Prostate gland (tissue), 2 donors: ENCODE measurements around the gene FBXO9. TPM values are rescaled to one million over a fixed set of nuclear protein-coding genes. Genes with fewer than 3 reads are reported as not detected.

ENCODE experiments used
- DNase-seq: peaks from one replicate; pipeline ENCODE4 v3.0.0-alpha.2; 2019; ENCODE audit warnings: low spot score
- H3K27ac ChIP-seq, 2 donors: fragments of 200-600 bp; sonication (generic); 2 replicates each; pipeline ENCODE4 v1.5.1; 2017 to 2019
- H3K27me3 ChIP-seq: fragments of 200-600 bp; sonication (generic); replicated peaks from 2 replicates; pipeline ENCODE4 v1.5.1; 2019; ENCODE audit not compliant: insufficient read depth
- H3K36me3 ChIP-seq, 2 donors: fragments of 200-600 bp; sonication (generic); 1 replicate in 1 of 2; 2 replicates in 1 of 2; pipeline versions ENCODE4 v1.5.1 to v1.8.1; 2017 to 2019
- H3K4me1 ChIP-seq: fragments of 200-600 bp; sonication (generic); replicated peaks from 2 replicates; pipeline ENCODE4 v1.5.1; 2019
- H3K4me3 ChIP-seq, 2 donors: fragments of 200-600 bp; sonication (generic); 2 replicates each; pipeline ENCODE4 v1.5.1; 2017 to 2019
- H3K9me3 ChIP-seq: fragments of 200-600 bp; sonication (generic); 2 replicates; pipeline ENCODE4 v1.5.1; 2017
- CTCF ChIP-seq, 4 experiments: fragments of 200-600 bp in 2 of 4; fragments of 450-650 bp in 2 of 4; sonication (generic) in 2 of 4; IDR thresholded peaks; 1 replicate in 3 of 4; 2 replicates in 1 of 4; pipeline ENCODE4 v1.5.1; 2016 to 2019; ENCODE audit warnings: antibody characterized with exemption in 4 of 4, mild to moderate bottlenecking in 2 of 4, moderate library complexity in 2 of 4
- POLR2A ChIP-seq: fragments of 450-650 bp; IDR thresholded peaks from one replicate; pipeline ENCODE4 v1.6.1; 2016; ENCODE audit warnings: antibody characterized with exemption, mild to moderate bottlenecking
- POLR2AphosphoS5 ChIP-seq: sonication (generic); formaldehyde crosslinking; IDR thresholded peaks from one replicate; pipeline ENCODE4 v1.6.1; 2017; ENCODE audit warnings: antibody characterized with exemption
- WGBS: methylation state at CpG from one replicate; pipeline ENCODE4 v1.1.5; 2018; 5-methylcytosine and 5-hydroxymethylcytosine counted together
- intact Hi-C: fragments of 100-400 bp; cut with DNase I; formaldehyde crosslinking; loops from one replicate; pipeline ENCODE4 v1.14.2; 2022
- total RNA-seq, 2 donors: library from RNA; depleted of rRNA; stranded (reverse); fragments of >200 nt; gene quantifications; one replicate each; pipeline ENCODE4 v1.1.0, GENCODE V29; 2016

FBXO9 gene
- total RNA-seq, 2 donors from 2014 or later: 55.6 to 89.2 TPM

GRCh38 chr6:53134601-53135235 is 69.5 kb downstream of the FBXO9 start:
- H3K27ac ChIP-seq: no peak overlapping the region
- H3K4me3 ChIP-seq: no peak overlapping the region
- H3K4me1 ChIP-seq: no peaks in the 10 kb centered on the region
- 70% methylated on average over 8 of the region's 8 CpGs for WGBS
- no peaks in the 10 kb centered on the region for H3K27me3 ChIP-seq
- H3K36me3 ChIP-seq: no peaks in the 10 kb centered on the region
- DNase-seq: no peak
- intact Hi-C loops: no loop called here
- TF ChIP-seq POLR2AphosphoS5 (no peak), POLR2A (no peak)
- no peaks in the 10 kb centered on the region for H3K9me3 ChIP-seq

GRCh38 chr6:53136000-53136609 is 70.9 kb downstream of the FBXO9 start:
- no peaks in the 10 kb centered on the region for H3K27me3 ChIP-seq
- no peak for DNase-seq
- intact Hi-C loops: no loop called here
- no peak overlapping the region for H3K27ac ChIP-seq
- TF ChIP-seq POLR2A: no peak
- no peak for TF ChIP-seq CTCF (IDR thresholded peaks at IDR 0.05)
- TF ChIP-seq POLR2AphosphoS5: no peak
- no peaks in the 10 kb centered on the region for H3K4me1 ChIP-seq
- no peaks in the 10 kb centered on the region for H3K9me3 ChIP-seq
- H3K36me3 ChIP-seq: no peaks in the 10 kb centered on the region
- no peak overlapping the region for H3K4me3 ChIP-seq
- 74% methylated on average over 3 of the region's 3 CpGs for WGBS

- DNase-seq: no peak
- H3K27ac ChIP-seq: peak overlapping the region in 1 of 2 donors; percentile 51
These were observed 74.7 kb downstream of the FBXO9 start for GRCh38 chr6:53139841-53140413.

GRCh38 chr6:53142810-53143209 is 77.6 kb downstream of the FBXO9 start:
- H3K27ac ChIP-seq: no peak overlapping the region

More at GRCh38 chr6:53139841-53140413, 74.7 kb downstream of the FBXO9 start:
- no peaks in the 10 kb centered on the region for H3K4me1 ChIP-seq
- intact Hi-C loops: no loop called here
- TF ChIP-seq POLR2AphosphoS5 (no peak), CTCF (IDR thresholded peaks at IDR 0.05) (no peak), POLR2A (no peak)
- no peaks in the 10 kb centered on the region for H3K36me3 ChIP-seq
- 64% methylated on average over 4 of the region's 4 CpGs for WGBS
- H3K27me3 ChIP-seq: no peaks in the 10 kb centered on the region
- no peaks in the 10 kb centered on the region for H3K9me3 ChIP-seq
- H3K4me3 ChIP-seq: no peak overlapping the region

More at GRCh38 chr6:53142810-53143209, 77.6 kb downstream of the FBXO9 start:
- no peaks in the 10 kb centered on the region for H3K4me1 ChIP-seq
- no peaks in the 10 kb centered on the region for H3K9me3 ChIP-seq
- intact Hi-C loops: no loop called here
- no peak overlapping the region for H3K4me3 ChIP-seq
- TF ChIP-seq POLR2AphosphoS5 (no peak), CTCF (IDR thresholded peaks at IDR 0.05) (no peak), POLR2A (no peak)
- 64% methylated on average over 3 of the region's 3 CpGs for WGBS
- no peak for DNase-seq
- H3K36me3 ChIP-seq: no peaks in the 10 kb centered on the region
- no peaks in the 10 kb centered on the region for H3K27me3 ChIP-seq
